Subcutaneous abdominal adipose tissue (tissue), 5 donors: Measurements from ENCODE around the gene KSR2.

Experiments used
- H3K27ac ChIP-seq: one replicate; pipeline ENCODE4 v1.7.0; 2013; ENCODE audit warnings: low read depth, mild to moderate bottlenecking, inconsistent platforms, low read length, moderate library complexity
- H3K27me3 ChIP-seq, 5 donors: one replicate each; pipeline ENCODE4 v1.7.0; 2013; ENCODE audit warnings: low read length in 5 of 5, inconsistent platforms in 1 of 5; ENCODE audit not compliant: control insufficient read depth in 5 of 5, insufficient read depth in 4 of 5
- H3K36me3 ChIP-seq, 5 donors: one replicate each; pipeline ENCODE4 v1.7.0; 2013; ENCODE audit warnings: low read length in 5 of 5; ENCODE audit not compliant: control insufficient read depth in 5 of 5, insufficient read depth in 5 of 5
- H3K4me1 ChIP-seq, 5 donors: one replicate each; pipeline ENCODE4 v1.7.0; 2013; ENCODE audit warnings: low read length in 5 of 5, mild to moderate bottlenecking in 3 of 5, moderate library complexity in 1 of 5; ENCODE audit not compliant: control insufficient read depth in 5 of 5, insufficient read depth in 5 of 5
- H3K4me3 ChIP-seq, 5 donors: one replicate each; pipeline ENCODE4 v1.7.0; 2013; ENCODE audit warnings: low read length in 5 of 5, low read depth in 1 of 5
- H3K9ac ChIP-seq, 5 donors: one replicate each; pipeline ENCODE4 v1.7.0; 2013; ENCODE audit warnings: low read length in 5 of 5, mild to moderate bottlenecking in 4 of 5, moderate library complexity in 3 of 5
- H3K9me3 ChIP-seq, 5 donors: one replicate each; pipeline ENCODE4 v1.7.0; 2013; ENCODE audit warnings: low read length in 5 of 5; ENCODE audit not compliant: control insufficient read depth in 5 of 5
- donor health status: healthy.
- donor health status: healthy.
- donor health status: healthy.
- donor health status: healthy.
- donor health status: healthy.

Gene KSR2

DNA sequence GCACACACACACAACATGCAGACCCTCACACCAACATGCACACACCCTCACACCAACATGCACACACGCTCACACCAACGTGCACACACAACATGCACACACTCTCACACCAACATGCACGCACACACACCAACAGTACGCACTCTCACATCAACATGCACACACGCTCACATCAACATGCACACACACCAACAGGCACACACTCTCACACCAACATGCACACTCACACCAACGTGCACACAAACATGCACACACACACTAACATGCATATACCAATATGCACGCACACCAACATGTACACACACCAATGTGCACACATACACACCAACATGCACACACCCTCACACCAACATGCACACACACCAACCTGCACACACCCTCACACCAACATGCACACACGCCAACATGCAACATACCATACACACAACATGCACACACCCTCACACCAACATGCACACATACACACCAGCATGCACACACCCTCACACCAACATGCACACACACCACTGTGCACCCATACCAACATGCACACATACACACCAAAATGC lies 175.8 kb downstream of the KSR2 start:
- no peak overlapping the region for H3K4me3 ChIP-seq
- H3K27ac ChIP-seq, result no peak overlapping the region

GRCh38 chr12:117792471-117792870 lies 176.3 kb downstream of the KSR2 start:
- Histone ChIP-seq H3K4me3 (no peak overlapping the region), H3K27me3 (peaks cover 0 to 9% (median 3%) of the 10 kb centered on the region in 5 donors), H3K9me3 (peaks cover 0 to 17% (median 0%) of the 10 kb centered on the region in 5 donors), H3K36me3 (no peaks in the 10 kb centered on the region), H3K27ac (no peak overlapping the region), H3K4me1 (no peaks in the 10 kb centered on the region), H3K9ac (no peak overlapping the region)

More for the DNA sequence above, 175.8 kb downstream of the KSR2 start:
- Histone ChIP-seq H3K9ac (no peak overlapping the region), H3K9me3 (peaks cover 0 to 17% (median 0%) of the 10 kb centered on the region in 5 donors), H3K36me3 (no peaks in the 10 kb centered on the region), H3K27me3 (peaks cover 0 to 9% (median 3%) of the 10 kb centered on the region in 5 donors), H3K4me1 (no peaks in the 10 kb centered on the region)

DNA sequence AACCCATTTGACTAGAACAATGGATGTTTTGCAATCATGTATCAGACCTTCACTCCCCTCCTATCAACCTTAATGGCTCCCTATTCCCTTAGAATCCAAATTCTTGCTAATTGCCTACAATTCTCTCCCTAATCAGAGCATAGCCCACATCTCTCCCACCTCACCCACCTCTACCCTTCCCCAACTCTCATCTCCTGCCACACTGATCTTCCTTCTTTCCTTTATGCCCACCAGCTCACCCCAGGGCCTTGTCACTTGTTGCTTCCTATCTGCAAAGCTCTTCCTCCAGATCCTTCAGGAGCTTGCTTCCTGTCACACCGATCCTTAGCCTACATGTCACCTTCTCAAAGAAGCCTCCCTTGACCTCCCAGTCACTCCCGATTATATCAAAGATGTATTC lies 177.8 kb downstream of the KSR2 start:
- Histone ChIP-seq H3K27ac (no peak overlapping the region), H3K36me3 (no peaks in the 10 kb centered on the region), H3K4me3 (no peak overlapping the region), H3K4me1 (no peaks in the 10 kb centered on the region), H3K9ac (no peak overlapping the region), H3K9me3 (peaks cover 0 to 17% (median 0%) of the 10 kb centered on the region in 5 donors), H3K27me3 (peaks cover 0 to 9% (median 3%) of the 10 kb centered on the region in 5 donors)

DNA sequence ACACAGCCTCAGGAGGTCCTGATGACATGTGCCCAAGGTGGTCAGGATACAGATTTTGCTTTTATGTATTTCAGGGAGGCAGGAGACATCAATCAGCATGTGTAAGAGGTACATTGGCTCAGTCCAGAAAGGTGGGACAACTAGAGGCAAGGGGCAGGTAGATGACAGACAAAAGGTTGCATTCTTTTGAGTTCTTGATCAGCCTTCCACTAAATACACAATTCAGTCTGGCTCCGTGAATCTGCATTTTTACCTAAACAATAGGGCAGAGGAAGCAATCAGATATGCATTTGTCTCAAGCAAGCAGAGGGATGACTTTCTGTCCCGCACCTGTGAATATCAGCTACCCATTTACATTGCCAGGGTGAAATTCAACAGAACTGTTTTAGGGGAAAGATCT lies 178.6 kb downstream of the KSR2 start:
- H3K36me3 ChIP-seq, result no peaks in the 10 kb centered on the region
- peaks cover 0 to 17% (median 0%) of the 10 kb centered on the region in 5 donors for H3K9me3 ChIP-seq
- H3K9ac ChIP-seq, result no peak overlapping the region
- no peak overlapping the region for H3K27ac ChIP-seq
- no peaks in the 10 kb centered on the region for H3K4me1 ChIP-seq
- no peak overlapping the region for H3K4me3 ChIP-seq
- H3K27me3 ChIP-seq, result peaks cover 0 to 9% (median 3%) of the 10 kb centered on the region in 5 donors

DNA sequence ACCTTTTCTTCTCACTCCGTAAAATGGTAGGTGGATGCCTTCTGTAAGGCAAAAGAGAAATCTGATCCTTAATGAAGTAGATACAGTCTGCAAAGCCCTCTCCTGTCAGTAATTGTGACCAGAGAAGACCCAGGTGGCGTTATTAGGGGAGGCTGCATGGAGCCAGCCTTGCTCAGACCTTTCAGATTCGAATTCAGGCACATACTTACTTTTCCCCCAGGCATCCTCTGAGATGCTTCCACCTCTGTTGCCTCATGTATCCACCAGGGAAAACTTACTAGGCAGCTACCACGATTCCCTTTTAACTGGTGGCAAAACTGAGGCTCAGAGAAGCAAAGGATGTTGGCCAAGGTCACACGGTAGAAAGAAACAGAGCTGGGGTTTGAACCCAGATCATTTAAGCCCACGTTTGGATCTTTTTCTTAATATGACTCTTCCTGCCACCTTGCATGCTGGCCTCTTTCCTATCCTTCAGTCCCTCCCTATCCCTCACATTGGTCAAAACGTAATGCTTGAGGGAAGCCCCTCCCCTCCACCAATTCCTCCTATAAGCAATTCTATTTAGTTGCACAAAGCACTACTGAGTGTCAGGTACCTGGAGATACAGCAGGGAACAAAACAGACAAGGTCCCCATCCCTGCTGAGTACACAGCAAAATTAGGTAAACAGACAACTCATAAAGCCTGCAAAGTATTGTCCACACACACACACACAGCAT lies 179.4 kb downstream of the KSR2 start:
- H3K9me3 ChIP-seq, result peaks cover 0 to 15% (median 0%) of the 10 kb centered on the region in 5 donors
- no peaks in the 10 kb centered on the region for H3K4me1 ChIP-seq
- H3K9ac ChIP-seq, result no peak overlapping the region
- H3K27ac ChIP-seq, result no peak overlapping the region
- H3K27me3 ChIP-seq, result peaks cover 0 to 9% (median 3%) of the 10 kb centered on the region in 5 donors
- no peak overlapping the region for H3K4me3 ChIP-seq
- H3K36me3 ChIP-seq, result no peaks in the 10 kb centered on the region

DNA sequence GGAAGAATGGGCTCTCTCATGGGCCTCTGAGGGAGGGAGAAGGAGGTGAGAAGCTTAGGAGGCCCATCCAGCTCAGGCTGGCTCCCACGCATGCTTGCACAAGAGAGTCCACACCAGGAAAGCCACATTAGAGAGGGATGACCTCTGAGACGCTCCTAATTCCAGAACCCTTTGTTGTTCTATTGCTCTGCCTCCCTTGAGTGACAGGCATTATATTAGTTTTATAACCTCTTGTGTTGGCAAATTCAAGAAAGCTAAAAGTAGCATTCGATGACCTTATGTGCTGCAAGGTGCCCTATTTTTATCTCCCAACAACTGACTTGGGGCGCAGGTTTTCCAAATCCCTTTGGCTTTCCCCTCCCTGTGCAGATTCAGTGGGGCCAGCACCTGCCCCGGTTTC lies 190.1 kb downstream of the KSR2 start:
- H3K4me3 ChIP-seq, result no peak overlapping the region
- no peaks in the 10 kb centered on the region for H3K9me3 ChIP-seq
- H3K27me3 ChIP-seq, result peaks cover 0 to 19% (median 0%) of the 10 kb centered on the region in 5 donors
- H3K36me3 ChIP-seq, result no peaks in the 10 kb centered on the region
- no peak overlapping the region for H3K9ac ChIP-seq
- H3K27ac ChIP-seq, result no peak overlapping the region
- no peaks in the 10 kb centered on the region for H3K4me1 ChIP-seq

DNA sequence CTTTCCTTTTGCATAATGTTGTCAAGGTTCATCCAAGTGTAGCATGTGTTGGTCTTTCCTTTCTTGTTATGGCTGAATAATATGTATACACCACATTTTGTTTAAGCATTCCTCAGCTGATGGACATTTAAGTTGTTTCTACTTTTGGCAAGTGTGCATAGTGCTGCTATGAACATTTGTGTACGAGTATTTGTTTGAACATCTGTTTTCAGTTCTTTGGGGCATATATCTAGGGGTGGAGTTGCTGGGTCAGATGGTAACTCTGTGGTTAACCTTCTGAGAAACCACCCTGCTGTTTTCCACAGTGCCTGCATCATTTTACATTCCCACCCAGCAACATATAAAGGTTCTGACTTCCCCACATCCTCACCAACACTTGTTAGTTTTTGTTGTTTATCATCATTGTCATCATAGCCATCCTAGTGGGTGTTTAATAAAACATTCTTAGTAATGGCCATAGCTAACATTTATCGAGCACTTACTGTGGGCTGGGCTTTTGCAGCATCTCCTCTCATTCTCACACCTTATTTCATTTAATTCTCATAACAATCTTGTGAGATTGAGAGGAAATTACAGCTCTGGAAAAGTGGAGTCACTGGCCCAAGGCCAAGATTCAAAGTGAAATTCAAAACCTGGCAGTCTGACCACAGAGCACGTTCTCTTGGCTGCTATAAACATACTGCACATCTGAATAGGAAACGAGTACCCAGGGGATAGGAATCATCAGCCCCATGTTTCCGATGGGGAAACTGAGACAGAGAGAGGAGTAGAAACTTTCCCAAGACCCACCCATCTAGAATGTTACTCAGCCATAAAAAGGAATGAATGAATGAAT lies 193.6 kb downstream of the KSR2 start:
- H3K4me3 ChIP-seq, result no peak overlapping the region
- H3K36me3 ChIP-seq, result no peaks in the 10 kb centered on the region
- no peak overlapping the region for H3K27ac ChIP-seq
- peaks cover 0 to 11% (median 3%) of the 10 kb centered on the region in 5 donors for H3K27me3 ChIP-seq
- no peaks in the 10 kb centered on the region for H3K4me1 ChIP-seq
- peaks cover 0 to 2% (median 0%) of the 10 kb centered on the region in 5 donors for H3K9me3 ChIP-seq
- no peak overlapping the region for H3K9ac ChIP-seq

DNA sequence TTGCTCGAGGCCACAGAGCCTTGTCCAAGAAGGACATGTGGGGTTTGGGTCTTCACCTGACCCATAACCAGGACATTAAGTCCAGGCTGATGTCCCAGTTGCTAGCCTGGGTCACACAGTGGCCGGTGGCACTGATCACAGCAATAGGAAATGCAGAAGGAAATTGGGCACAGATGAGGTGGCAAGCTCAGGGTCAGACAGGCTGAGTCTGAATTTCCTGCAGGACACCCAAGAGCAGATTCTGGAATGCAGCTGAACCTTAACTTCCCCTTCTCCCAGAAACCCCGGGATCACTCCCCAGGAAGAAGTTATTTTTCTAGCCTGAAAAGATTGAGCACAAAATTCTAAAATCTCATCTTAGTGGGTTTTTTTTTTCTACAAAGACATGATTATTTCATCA lies 199.9 kb downstream of the KSR2 start:
- H3K4me1 ChIP-seq, result no peaks in the 10 kb centered on the region
- no peak overlapping the region for H3K9ac ChIP-seq
- no peaks in the 10 kb centered on the region for H3K36me3 ChIP-seq
- peaks cover 0 to 22% (median 14%) of the 10 kb centered on the region in 5 donors for H3K9me3 ChIP-seq
- H3K4me3 ChIP-seq, result no peak overlapping the region
- H3K27me3 ChIP-seq, result peaks cover 0 to 9% (median 2%) of the 10 kb centered on the region in 5 donors
- no peak overlapping the region for H3K27ac ChIP-seq

GRCh38 chr12:117766008-117766407 lies 202.8 kb downstream of the KSR2 start:
- Histone ChIP-seq H3K27me3 (peaks cover 0 to 5% (median 2%) of the 10 kb centered on the region in 5 donors), H3K9ac (no peak overlapping the region), H3K4me3 (no peak overlapping the region), H3K27ac (no peak overlapping the region), H3K4me1 (no peaks in the 10 kb centered on the region), H3K36me3 (no peaks in the 10 kb centered on the region), H3K9me3 (peaks cover 0 to 22% (median 14%) of the 10 kb centered on the region in 5 donors)

DNA sequence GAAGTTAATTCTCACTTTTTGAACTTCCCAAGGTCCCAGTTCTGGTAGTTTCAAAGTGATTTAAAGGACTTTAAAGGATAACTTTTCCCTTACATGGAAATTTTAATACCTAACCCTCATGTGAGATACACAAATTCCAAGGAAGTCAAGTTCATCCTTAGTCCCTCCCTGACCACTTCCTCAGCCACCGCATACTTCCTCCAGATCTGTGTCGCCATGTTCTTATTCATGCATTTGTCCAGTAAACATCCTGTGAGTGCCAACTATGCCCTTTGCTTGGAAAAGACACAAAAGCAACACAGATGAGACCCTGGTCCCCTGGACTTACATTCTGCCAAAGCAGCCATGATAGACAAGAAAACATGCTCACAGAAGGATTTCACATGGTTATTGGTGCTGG lies 206.6 kb downstream of the KSR2 start:
- no peak overlapping the region for H3K9ac ChIP-seq
- H3K27ac ChIP-seq, result no peak overlapping the region
- H3K27me3 ChIP-seq, result peaks cover 0 to 5% (median 0%) of the 10 kb centered on the region in 5 donors
- no peaks in the 10 kb centered on the region for H3K4me1 ChIP-seq
- peaks cover 0 to 22% (median 16%) of the 10 kb centered on the region in 5 donors for H3K9me3 ChIP-seq
- H3K4me3 ChIP-seq, result no peak overlapping the region
- no peaks in the 10 kb centered on the region for H3K36me3 ChIP-seq
